ENCODE data around the gene GTF2H2C.
"Not testable (repeated sequence)": the region's sequence is repeated elsewhere in the genome, so short reads cannot be mapped to it uniquely, and the experiment has no call there.

Gene GTF2H2C

GRCh38 chr5:69559908-69560330 lies at the start of gene GTF2H2C:
TSS of gene GTF2H2C (plus strand) at chr5:69560191. CDS start at chr5:69565133, 4,942 bp downstream.
- peak; percentile 82 for DNase-seq

DNA sequence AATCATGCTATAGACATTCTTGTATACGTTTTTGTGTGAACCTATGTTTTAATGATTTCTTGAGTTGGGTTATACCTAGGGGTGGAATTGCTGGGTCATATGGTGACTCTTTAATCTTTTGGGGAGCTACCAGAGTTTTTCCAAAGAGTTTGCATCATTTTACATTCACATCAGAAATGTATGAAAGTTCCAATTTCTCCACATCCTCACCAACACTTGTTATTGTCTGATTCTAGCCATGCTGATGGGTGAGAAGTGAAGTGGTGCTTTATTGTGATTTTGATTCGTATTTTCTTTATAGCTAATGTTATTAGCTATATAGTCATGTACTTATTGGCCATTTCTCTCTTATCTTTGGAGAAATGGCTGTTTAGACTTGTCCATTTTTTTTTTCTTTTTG lies 49.3 kb upstream of the GTF2H2C start:
- DNase-seq, result no peak

GRCh38 chr5:69512740-69513260 lies 47.2 kb upstream of the GTF2H2C start:
- DNase-seq, result no peak

- DNase-seq, result not testable (repeated sequence)
Measured at GRCh38 chr5:69515570-69515969, 44.4 kb upstream of the GTF2H2C start.

DNA sequence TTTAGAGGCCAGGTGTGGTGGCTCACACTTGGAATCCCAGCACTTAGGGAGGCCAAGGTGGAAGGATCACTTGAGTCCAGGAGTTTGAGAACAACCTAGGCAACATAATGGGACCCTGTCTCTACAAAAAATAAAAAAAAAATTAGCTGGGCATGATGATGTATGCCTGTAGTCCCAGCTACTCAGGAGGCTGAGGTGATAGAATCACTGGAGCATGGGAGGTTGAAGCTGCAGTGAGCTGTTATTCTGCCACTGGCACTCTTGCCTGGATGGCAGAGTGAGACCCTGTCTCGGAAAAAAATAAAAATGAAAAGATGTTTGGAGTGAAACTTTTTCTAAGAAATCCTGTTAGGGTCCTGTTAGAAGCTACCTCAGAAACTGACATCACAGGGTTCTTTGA lies 43.2 kb upstream of the GTF2H2C start:
- no peak for DNase-seq

- no peak for DNase-seq
Measured at GRCh38 chr5:69517763-69518212, 42.2 kb upstream of the GTF2H2C start.

- no peak for DNase-seq
Measured at GRCh38 chr5:69519285-69519684, 40.7 kb upstream of the GTF2H2C start.

GRCh38 chr5:69522035-69522434 lies 38.0 kb upstream of the GTF2H2C start:
- DNase-seq, result no peak

- no peak for DNase-seq
Measured at GRCh38 chr5:69525490-69525889, 34.5 kb upstream of the GTF2H2C start.

DNA sequence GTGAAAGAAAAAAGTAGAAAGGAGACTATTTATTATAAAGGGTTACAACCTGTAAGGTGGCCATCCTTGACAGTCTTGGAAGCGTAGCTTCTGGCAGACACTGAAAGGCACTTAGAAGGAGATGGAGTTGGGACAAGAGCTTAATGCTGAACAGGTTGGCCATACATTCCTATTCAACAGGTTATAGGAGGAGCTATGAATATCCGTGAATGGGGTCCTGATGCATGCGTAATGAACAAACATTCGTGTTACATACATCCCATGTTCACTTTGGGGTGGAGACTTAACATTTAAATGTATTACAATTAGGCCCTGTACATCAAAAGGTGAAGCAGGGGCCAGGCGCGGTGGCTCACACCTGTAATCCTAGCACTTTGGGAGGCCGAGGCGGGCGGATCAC lies 33.3 kb upstream of the GTF2H2C start:
- no peak for DNase-seq

DNA sequence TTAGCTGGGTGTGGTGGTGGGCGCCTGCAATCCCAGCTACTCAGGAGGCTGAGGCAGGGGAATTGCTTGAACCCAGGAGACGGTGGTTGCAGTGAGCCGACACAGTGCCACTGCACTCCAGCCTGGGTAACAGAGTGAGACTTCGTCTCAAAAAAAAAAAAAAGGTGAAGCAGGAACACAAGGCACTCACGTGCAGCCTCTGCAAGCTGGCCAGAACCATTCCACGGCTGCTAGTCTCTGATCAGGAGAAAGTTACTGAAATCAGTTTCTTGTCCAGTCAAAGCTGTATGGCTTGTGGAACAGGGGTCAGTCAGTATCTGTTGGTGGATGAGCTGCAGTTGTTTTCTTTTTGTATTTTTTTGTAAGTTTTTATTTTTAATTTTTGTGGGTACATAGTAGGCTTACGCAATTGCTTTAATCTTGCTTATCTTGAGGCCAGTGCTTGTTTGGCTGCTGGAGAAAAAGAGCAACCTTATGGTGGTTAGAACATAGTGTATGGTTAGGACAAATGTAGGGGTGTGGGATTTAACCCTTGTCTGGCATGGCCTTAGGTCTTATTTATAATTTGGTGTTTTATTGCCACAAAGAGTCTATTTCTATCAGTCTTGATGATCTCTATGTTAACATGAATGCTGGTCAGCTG lies 32.7 kb upstream of the GTF2H2C start:
- DNase-seq, result no peak

DNA sequence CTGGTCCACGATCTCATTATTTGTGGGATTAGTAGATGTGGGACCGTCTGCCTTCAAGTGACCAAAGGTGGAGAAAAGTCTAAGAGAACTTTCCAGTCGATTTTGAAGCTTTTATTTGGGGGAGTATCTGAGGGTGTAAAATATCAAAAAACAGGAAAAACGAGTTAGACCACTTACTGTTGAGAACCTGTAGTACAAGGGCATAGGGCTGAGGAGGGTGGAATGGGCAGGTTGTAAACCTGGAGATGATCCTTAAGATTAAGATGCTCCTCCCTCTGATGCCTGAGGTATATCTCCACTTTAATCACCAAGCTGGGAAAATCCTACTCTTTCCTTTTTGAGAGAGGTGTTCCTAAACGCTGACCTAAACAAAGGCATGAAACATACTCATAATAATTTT lies 32.0 kb upstream of the GTF2H2C start:
- no peak for DNase-seq

- no peak for DNase-seq
Measured at GRCh38 chr5:69528609-69529008, 31.4 kb upstream of the GTF2H2C start.

DNA sequence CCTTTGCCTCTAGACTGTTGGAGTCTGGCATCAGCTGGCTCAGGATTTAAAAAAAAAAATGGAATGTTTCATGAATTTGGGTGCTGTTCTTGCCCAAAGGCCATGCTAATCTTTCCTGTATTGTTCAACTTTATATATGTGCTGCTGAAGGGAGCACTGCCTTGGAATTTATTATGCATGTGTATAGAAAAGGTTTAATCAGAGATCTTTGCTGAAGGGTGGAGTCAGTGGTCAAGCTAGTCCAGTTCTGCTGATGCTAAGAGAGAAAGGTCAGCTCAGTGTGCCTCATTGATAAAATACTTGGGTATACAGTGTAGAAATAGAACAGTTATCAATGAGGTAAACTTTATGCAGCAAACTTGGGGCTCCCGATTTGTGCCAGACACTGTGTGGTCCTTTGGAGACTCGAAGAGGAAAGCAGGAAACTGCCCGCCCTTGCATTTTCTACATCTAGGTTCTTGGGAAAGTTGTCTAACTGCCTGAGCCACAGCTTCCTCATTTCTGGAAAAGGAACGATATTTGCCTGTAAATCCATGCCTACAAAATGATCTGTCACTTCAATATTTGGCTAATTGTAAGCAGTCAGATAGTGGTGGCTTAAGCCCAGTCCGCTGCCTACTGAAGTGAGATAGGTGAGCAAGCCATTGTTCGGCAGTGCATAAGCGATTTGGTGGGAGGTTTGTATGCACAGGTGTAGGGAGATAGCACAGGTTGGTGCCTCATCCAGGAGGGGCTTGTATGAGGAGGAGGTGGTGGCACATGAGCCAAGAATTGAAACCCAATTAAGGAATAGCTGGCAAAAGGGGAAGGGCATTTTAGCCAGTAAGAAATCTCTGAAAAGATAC lies 29.2 kb upstream of the GTF2H2C start:
- DNase-seq, result no peak

DNA sequence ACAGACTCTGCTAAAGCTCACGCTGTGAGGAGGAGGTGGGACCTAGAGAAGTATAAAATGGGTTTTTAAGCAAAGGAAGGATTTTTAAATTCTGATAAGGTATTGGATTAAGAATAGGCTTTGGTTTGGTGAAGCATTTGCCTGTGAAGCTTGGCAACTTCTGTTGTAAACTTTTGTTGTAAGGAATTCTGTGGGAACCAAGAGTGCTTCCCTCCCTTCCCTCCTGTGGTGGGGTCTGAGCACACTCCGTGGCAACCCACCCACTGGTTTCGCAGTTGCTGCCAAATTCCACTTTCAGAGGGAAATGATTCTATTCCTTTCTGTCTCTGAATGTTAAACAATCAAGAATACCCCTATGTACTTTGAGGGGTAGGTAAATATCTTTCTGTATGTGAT lies 28.6 kb upstream of the GTF2H2C start:
- no peak for DNase-seq

GRCh38 chr5:69537911-69538310 lies 22.1 kb upstream of the GTF2H2C start:
- not testable (repeated sequence) for DNase-seq

DNA sequence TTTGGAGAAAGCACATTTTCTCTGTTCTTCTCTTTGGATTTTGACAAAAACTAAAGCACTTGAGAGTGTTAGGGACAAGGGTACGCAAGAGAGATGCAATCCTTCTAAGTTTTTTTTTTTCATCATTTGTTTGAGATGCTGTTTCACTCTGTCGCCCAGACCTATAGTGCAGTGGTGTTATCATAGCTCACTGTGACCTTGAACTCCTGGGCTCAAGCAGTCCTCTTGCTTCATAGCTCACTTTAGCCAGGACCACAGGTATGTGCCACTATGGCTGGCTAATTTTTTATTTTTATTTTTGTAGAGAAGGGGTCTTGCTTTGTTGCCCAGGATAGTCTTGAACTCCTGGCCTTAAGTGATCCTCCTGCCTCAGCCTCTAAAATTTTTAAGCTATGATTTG lies 21.3 kb upstream of the GTF2H2C start:
- not testable (repeated sequence) for DNase-seq

DNA sequence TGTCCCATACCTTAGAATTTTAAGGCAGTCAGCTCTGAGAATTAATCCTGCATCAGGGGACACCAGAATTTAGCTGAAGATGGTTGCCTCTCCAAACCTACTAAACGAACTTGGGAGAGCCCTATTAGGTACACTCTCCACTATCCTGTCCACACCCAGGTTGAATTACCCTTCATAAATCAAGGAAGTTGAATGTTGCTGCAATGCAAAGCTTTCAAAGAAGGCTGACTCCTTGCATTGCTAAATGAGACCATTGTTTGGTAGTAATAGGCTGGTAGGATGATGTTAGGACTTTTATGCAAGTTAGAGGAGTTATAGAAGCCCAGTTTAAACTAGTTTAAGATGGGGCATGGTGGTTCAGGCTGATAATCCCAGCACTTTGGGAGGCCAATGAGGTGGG lies 18.6 kb upstream of the GTF2H2C start:
- DNase-seq, result not testable (repeated sequence)

- not testable (repeated sequence) for DNase-seq
Measured at GRCh38 chr5:69542838-69543618, 17.0 kb upstream of the GTF2H2C start.

DNA sequence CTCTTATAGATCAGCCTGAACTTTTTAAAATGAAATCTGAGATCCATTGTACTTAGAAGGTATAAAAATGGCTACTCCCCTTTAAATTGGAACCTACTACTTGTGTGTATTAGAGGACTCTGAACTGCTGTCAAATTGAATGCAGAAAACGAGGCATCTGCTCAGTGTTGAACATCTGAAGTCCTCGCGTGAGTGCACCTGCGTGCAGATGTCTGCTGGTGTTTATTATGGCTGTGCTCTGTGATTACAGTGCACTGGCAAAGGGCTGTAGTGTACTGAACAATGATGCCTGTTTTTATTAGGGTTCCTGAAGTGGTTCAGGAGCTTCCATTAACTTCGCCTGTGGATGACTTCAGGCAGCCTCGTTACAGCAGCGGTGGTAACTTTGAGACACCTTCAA lies 15.4 kb upstream of the GTF2H2C start:
- not testable (repeated sequence) for DNase-seq

GRCh38 chr5:69560587-69561431 lies 818 bp downstream of the GTF2H2C start:
- DNase-seq, result not testable (repeated sequence)

DNA sequence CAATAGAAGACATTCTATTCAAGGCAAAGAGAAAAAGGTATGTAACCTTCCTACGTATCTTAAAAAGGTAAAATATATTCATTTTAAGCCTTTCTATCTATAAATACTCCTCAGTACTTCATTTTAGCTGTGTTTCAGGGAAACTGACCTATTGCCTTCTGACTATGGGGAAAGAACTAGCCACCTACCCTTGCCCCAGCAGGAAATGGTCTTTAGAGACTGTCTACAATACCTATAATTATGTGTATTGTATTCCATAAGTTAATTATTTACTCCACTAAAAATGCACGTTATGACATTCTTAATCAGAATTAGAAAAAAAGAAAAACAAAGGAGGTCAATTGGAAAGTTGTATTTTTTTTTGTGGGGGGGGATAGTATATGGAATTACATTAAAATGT lies 6.2 kb downstream of the GTF2H2C start:
- not testable (repeated sequence) for DNase-seq
